NCI-H748 (cell line): ENCODE data around the gene RPS8.
"Not testable (repeated sequence)": the region's sequence is repeated elsewhere in the genome, so short reads cannot be mapped to it uniquely, and the experiment has no call there.

Experiments used
- DNase-seq: peaks from one replicate; lab custom pipeline; 2025; ENCODE audit not compliant: unreplicated experiment; lab: John Stamatoyannopoulos, UW

Gene RPS8

GRCh38 chr1:44802306-44803061 is 27.1 kb downstream of the RPS8 start:
- no peak for DNase-seq

DNA sequence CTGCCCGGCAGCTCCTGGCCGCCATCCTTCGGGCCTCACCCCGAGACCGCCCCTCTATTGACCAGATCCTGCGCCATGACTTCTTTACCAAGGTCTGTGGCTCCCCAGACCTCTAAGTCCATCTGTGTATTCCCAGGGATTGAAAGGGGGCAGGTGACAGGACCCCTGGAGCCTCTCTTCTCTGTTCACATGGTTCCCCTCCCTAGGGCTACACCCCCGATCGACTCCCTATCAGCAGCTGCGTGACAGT is 27.6 kb downstream of the RPS8 start:
- no peak for DNase-seq

- DNase-seq = no peak
Measured at GRCh38 chr1:44803312-44804095, 28.2 kb downstream of the RPS8 start.

DNA sequence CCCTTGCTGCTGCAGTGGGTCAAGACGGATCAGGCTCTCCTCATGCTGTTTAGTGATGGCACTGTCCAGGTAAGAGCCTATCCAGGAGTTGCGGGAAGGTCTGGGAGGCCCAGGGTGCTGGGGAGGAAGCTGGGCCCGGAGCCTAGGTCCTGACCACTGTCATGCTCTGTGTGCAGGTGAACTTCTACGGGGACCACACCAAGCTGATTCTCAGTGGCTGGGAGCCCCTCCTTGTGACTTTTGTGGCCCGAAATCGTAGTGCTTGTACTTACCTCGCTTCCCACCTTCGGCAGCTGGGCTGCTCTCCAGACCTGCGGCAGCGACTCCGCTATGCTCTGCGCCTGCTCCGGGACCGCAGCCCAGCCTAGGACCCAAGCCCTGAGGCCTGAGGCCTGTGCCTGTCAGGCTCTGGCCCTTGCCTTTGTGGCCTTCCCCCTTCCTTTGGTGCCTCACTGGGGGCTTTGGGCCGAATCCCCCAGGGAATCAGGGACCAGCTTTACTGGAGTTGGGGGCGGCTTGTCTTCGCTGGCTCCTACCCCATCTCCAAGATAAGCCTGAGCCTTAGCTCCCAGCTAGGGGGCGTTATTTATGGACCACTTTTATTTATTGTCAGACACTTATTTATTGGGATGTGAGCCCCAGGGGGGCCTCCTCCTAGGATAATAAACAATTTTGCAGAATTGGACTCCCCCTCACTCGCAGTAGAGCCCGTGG is 30.1 kb downstream of the RPS8 start:
- no peak for DNase-seq

GRCh38 chr1:44806025-44806703 is 30.8 kb downstream of the RPS8 start:
- no peak for DNase-seq

DNA sequence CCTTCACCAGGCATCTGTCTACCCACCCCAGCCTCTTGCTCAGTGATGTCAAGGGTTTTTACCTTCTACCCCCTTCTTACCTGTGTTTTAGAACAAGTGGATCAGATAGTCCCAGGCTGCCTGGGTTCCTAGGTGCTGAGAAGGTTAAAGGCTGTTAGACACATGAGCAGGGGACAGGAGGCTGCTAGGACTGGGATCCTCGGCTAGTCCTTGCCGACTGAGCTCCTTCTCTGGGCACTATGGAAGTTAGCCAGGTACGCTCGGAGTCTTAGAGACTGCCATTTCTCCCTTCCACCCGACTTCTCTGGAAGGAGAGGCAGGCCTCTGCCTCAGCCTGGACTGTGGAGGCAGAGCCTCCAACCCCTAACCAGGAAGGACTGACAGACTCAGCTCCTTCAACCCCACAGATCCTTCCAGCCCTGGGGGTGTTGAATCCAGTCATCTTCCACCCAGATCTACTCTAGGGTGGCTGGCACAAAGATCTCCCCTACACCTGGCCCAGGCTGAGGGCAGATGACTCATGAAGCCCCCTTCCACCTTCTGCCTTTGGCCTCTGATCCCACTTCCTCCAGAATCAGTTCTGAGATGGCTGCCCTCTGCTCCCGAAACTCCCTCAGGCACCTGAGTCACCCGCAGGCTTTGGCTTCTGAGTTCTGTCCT is 31.5 kb downstream of the RPS8 start, which contains the start of gene DYNLT4:
Gene DYNLT4, minus strand, starts transcription at position 648 of the 660 bp plus-strand sequence. CDS start 683 bp downstream, outside the sequence.
- DNase-seq = no peak

GRCh38 chr1:44807364-44808062 is 32.2 kb downstream of the RPS8 start:
- DNase-seq = peak; percentile 69

DNA sequence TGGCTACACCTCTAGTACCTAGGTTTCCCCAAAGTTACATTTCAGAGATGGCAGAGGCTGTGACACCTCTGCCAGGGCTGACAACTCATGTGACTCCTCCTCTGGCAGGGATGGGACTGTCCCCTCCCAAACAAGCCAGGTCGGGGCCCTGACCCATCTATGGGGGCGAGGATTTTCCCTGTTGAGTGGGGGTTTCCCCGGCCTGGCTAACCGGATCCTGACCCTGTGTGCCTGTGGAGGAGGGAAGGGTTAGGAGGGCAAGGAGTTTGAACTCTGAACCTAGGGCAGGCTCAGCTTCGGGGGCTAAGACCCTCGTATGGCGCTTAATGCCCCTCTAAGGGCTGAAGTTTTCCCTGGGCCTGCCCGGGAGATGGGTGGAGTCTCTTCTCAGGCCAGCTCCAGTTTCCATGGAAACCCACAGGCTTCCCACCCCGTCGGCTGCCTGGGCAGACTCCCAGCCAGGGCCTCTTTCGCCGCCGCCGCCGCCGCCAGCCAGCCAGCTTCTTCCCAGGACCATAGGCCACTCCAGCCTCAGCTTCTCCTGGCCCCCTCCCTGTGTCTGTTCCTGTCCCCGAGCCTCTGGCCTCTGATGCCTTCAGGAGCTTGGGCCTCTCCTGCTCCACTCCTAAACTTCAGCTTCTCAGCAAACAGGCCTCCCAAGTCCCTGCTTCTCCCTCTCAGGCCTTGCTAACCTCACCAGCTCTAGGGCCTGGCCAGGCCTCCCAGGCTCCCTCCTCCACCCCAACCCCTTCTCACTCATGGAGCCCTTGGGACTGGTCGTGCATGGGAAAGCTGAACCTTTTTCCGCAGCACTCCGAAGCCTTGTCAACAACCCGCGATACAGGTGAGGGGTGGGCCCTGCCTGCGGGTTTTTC is 33.0 kb downstream of the RPS8 start, which contains the start of gene BTBD19:
Gene BTBD19, plus strand, starts transcription at position 461 of the 875 bp plus-strand sequence. Its CDS starts 298 bp downstream, at position 759.
- peak; percentile 34 for DNase-seq

DNA sequence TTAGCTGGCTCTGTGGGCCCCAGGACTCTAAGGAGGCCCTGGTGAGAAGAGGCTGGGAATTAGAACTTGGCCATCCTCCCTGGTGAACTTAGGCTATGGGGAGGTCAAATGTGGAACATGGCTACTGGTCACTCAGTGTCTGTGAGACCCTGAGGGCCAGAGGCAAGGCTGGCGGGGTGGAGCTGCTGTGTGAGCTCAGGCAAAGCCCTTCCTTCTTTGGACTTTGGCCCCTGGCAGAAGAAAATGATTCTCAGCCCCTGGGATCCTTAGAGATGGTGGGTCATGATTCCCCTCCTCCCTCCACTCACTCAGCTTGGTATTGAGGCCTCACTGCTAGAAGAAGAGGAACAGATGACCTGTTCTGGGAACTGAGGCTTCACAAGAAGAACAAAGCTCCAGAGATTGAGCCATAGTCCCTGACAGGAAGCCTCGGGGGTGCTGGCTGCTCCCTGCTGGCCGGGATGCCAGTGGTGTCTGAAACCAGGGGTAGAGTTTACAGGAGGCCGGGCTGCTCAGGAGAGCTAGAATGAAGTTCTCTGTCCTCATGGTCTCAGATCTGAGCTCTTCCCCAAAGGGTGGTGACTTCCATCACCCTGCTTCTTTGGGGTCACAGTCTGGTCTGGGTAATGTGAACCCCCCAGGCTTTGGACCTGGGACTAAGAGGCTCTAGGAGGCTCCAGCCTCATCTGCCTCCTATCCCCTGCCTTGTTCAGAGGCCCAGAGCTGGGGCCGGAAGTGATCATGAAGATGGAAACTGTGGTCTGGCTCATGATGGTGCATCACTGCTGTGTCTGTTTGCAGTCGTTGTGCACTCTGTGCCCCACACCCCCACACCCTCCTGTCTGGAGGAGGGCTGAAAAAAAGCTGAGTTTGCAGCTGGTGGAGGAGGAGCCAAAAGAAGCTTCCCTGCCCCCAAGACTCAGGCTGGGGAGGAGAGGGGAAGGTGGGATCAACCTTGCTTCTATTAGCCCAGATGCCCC is 33.9 kb downstream of the RPS8 start:
- DNase-seq = no peak

GRCh38 chr1:44810101-44810761 is 34.9 kb downstream of the RPS8 start:
- no peak for DNase-seq

DNA sequence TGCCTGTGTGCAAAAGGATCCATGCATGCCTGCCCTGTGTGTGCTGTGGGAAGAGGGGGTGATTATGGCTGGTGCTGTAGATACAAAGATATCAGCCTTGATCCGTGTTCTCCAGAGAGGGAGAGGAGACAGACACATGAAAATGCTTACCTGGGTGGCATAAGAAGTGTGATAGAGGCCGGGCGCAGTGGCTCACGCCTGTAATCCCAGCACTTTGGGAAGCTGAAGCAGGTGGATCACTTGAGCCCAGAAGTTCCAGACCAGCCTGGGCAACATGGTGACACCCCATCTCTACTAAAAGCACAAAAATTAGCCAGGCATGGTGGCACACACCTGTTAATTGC is 35.4 kb downstream of the RPS8 start:
- not testable (repeated sequence) for DNase-seq

DNA sequence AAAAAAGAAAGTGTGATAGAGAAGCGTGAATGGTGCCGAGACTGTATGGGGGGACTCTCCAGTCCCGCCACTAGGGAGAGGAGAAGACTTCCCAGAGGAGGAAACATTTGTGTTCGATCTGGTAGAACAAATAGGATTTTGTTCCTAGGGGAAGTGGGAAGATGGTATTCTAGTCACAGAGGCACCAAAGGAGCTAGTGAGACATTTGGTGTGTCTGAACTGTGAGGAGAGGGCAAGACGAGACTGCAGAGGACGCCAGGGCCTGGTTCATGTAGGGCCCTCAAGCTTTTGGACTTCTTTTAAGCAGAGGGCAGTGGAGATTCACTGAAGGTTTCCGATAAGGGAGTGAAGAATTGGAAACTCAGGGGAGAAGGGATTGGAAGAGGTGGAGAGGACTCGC is 35.9 kb downstream of the RPS8 start:
- DNase-seq = no peak

- no peak for DNase-seq
Measured at GRCh38 chr1:44812822-44813543, 37.6 kb downstream of the RPS8 start.

DNA sequence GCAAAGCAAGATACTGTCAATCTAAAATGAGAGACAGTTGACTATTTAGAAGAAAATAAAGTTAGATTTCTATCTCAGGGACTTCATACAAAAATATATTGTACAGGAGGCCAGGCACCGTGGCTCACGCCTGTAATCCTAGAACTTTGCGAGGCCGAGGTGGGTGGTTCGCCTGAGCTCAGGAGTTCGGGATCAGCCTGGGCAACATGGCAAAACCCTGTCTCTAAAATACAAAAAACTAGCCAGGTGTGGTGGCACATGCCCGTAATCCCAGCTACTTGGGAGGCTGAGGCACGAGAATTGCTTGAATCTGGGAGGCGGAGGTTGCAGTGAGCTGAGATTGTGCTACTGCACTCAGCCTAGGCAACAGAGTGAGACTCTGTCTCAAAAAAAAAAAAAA is 40.6 kb downstream of the RPS8 start:
- not testable (repeated sequence) for DNase-seq

GRCh38 chr1:44817307-44817706 is 42.0 kb downstream of the RPS8 start:
- DNase-seq = no peak

GRCh38 chr1:44817771-44818495 is 42.6 kb downstream of the RPS8 start:
- no peak for DNase-seq
